ENCODE data around the gene KLHDC3. TPM values are rescaled to one million over a fixed set of nuclear protein-coding genes. Genes with fewer than 3 reads are reported as not detected.

The KLHDC3 gene
- total and polyA plus RNA-seq, 10 of the 15 experiments (the other 5 are each of a cell fraction or from before 2014, with no cell fraction given), result 2.4 to 102 (median 55.4) TPM

GRCh38 chr6:43021270-43022047 lies 7.4 kb downstream of the KLHDC3 start, which contains the start of gene RRP36 (continued):
- TF ChIP-seq MLLT1 (IDR thresholded peaks at IDR 0.05) (no peak), BACH1 (IDR thresholded peaks at IDR 0.05; ENCODE audit: borderline replicate concordance) (peak; percentile 30; the same call in 1 of the 2 replicates), TAF1 (IDR thresholded peaks at IDR 0.05; ENCODE audit: borderline replicate concordance, low read depth, low read length) (peak; percentile 64; the same call in 1 of the 2 replicates), LARP7 (IDR thresholded peaks at IDR 0.05) (peak; percentile 74), SIN3A (IDR thresholded peaks at IDR 0.05; ENCODE audit: low read depth, low read length) (no peak), ZBTB40 (IDR thresholded peaks at IDR 0.05; ENCODE audit: borderline replicate concordance) (peak; percentile 80; the same call in 1 of the 2 replicates), GABPA (IDR thresholded peaks at IDR 0.05; ENCODE audit: low read depth) (peak; percentile 88), SP1 (IDR thresholded peaks at IDR 0.05; ENCODE audit: low read depth, low read length) (no peak), E2F8 (IDR thresholded peaks at IDR 0.05; ENCODE audit: low read depth, partially characterized antibody) (peak; percentile 51), PML (IDR thresholded peaks at IDR 0.05; ENCODE audit: low read length) (peak; percentile 42; the same call in 1 of the 2 replicates), POLR2AphosphoS5 (IDR thresholded peaks at IDR 0.05; ENCODE audit: low read length) (peak; percentile 51; the same call in 1 of the 2 replicates), RB1 (IDR thresholded peaks at IDR 0.05; ENCODE audit: borderline replicate concordance) (no peak), HSF1 (IDR thresholded peaks at IDR 0.05; ENCODE audit: low read depth, low read length) (no peak), CREM (IDR thresholded peaks at IDR 0.05; ENCODE audit: low read depth) (peak; percentile 54; the same call in 1 of the 2 replicates), RAD51 (IDR thresholded peaks at IDR 0.05) (0 out of 2 replicates have a peak, but pooled peaks have one; percentile 10), POU2F2 (IDR thresholded peaks at IDR 0.05; ENCODE audit: borderline replicate concordance, low read depth, low read length) (peak; percentile 55; the same call in 1 of the 3 replicates), PKNOX1 (IDR thresholded peaks at IDR 0.05) (peak; percentile 27; the same call in 1 of the 2 replicates), NFYB (IDR thresholded peaks at IDR 0.05; ENCODE audit: insufficient read depth, low read depth, low read length) (no peak), IRF4 (IDR thresholded peaks at IDR 0.05; ENCODE audit: low read depth, low read length) (no peak)

All from GM12878 (cell line).